ENCODE measurements around the gene CACNA1B.

Gene CACNA1B

DNA sequence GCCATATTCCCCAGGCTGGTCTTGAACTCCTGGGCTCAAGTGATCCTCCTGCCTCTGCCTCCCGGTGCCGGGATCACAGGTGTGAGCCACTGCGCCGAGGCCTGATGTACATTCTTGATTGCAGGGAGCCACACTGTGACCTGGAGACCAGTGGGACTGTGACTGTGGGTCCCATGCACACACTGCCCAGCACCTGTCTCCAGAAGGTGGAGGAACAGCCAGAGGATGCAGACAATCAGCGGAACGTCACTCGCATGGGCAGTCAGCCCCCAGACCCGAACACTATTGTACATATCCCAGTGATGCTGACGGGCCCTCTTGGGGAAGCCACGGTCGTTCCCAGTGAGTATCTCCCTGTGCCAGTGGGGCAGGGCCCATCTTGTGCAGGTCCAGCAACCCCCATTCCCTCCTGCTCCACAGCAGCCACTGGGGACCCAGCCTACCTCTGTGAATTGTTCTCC is 147.3 kb downstream of the CACNA1B start:
- peaks cover 7 to 31% of the 10 kb centered on the region in 2 donors for H3K27me3 ChIP-seq (ENCODE audit: control insufficient read depth in 1 of 2, insufficient read depth in 2 of 2, low read length in 2 of 2)
- H3K4me3 ChIP-seq (ENCODE audit: low read depth in 1 of 2, low read length in 2 of 2) = no peak overlapping the region
- no peaks in the 10 kb centered on the region for H3K9me3 ChIP-seq (ENCODE audit: low read length)
- no peak overlapping the region for H3K9ac ChIP-seq (ENCODE audit: low read length)
- no peak overlapping the region for H3K27ac ChIP-seq (ENCODE audit: low read depth, low read length)
- H3K36me3 ChIP-seq (ENCODE audit: insufficient read depth, low read length) = no peaks in the 10 kb centered on the region
- H3K4me1 ChIP-seq (ENCODE audit: insufficient read depth, low read length) = no peaks in the 10 kb centered on the region

DNA sequence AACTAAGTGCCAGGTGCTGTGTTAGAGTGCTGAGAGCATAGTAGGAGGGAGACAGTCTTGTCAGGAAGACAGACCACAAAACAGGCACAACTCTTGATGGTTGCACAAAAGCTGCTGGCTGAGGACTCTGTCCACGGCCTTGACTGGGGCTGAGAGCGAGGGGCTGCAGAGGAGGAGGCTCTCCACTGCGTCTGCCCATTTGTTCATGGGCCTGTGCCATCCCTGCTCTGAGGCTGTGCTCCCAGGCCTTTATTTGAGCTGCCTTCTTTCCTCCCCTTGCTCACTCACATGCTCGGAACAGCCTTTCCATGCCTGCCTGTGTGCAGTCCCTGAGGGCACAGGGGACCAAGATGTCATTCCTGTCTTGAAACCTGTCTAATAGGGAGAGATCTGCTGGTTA is 147.8 kb downstream of the CACNA1B start:
- Histone ChIP-seq H3K4me3 (ENCODE audit: low read depth in 1 of 2, low read length in 2 of 2) (no peak overlapping the region), H3K27ac (ENCODE audit: low read depth, low read length) (no peak overlapping the region), H3K9ac (ENCODE audit: low read length) (no peak overlapping the region), H3K27me3 (ENCODE audit: control insufficient read depth in 1 of 2, insufficient read depth in 2 of 2, low read length in 2 of 2) (peaks cover 7 to 31% of the 10 kb centered on the region in 2 donors), H3K4me1 (ENCODE audit: insufficient read depth, low read length) (no peaks in the 10 kb centered on the region), H3K36me3 (ENCODE audit: insufficient read depth, low read length) (no peaks in the 10 kb centered on the region), H3K9me3 (ENCODE audit: low read length) (no peaks in the 10 kb centered on the region)

DNA sequence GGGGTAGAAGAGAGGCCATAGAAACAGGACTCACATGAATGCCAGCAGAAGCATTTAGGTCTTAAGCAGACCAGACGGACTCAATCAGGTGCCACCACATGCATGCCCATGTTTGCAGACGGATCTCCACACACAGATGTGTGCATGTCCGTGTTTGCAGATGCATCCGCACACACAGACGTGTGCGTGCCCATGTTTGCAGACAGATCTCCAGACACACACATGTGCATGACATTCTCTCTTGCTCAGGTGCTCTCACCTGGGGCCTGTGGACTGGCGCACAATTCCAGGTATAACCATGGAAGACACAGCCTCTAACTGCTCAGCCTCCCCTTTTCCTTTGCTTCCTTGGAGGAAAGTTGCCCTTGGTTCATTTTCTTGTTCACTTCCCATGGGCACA is 148.3 kb downstream of the CACNA1B start:
- Histone ChIP-seq H3K27ac (ENCODE audit: low read depth, low read length) (no peak overlapping the region), H3K4me1 (ENCODE audit: insufficient read depth, low read length) (no peaks in the 10 kb centered on the region), H3K9me3 (ENCODE audit: low read length) (no peaks in the 10 kb centered on the region), H3K36me3 (ENCODE audit: insufficient read depth, low read length) (no peaks in the 10 kb centered on the region), H3K4me3 (ENCODE audit: low read depth in 1 of 2, low read length in 2 of 2) (no peak overlapping the region), H3K9ac (ENCODE audit: low read length) (no peak overlapping the region), H3K27me3 (ENCODE audit: control insufficient read depth in 1 of 2, insufficient read depth in 2 of 2, low read length in 2 of 2) (peaks cover 7 to 30% of the 10 kb centered on the region in 2 donors)

DNA sequence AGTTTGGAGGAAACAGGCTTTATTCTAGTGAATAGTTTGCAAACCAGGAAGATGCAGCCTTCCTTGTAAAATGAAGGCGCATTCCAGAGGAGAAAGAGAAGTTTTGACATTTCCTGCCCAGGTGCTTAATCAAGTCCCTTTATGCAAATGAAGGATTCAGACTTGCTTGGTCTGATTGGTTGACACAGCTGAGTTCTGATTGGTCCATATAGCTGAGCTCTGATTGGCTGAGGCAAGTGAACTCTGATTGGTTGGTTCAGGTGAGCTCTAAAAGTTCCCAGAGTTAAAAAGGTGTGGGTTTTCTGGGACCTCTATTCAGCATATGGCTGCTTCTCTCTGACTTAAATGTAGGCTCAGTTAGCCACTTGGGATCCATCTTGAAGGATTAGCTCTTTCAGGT is 151.0 kb downstream of the CACNA1B start:
- H3K36me3 ChIP-seq (ENCODE audit: insufficient read depth, low read length) = no peaks in the 10 kb centered on the region
- H3K27me3 ChIP-seq (ENCODE audit: control insufficient read depth in 1 of 2, insufficient read depth in 2 of 2, low read length in 2 of 2) = peaks cover 0 to 7% of the 10 kb centered on the region in 2 donors
- no peaks in the 10 kb centered on the region for H3K4me1 ChIP-seq (ENCODE audit: insufficient read depth, low read length)
- no peak overlapping the region for H3K9ac ChIP-seq (ENCODE audit: low read length)
- H3K4me3 ChIP-seq (ENCODE audit: low read depth in 1 of 2, low read length in 2 of 2) = no peak overlapping the region
- H3K9me3 ChIP-seq (ENCODE audit: low read length) = no peaks in the 10 kb centered on the region
- no peak overlapping the region for H3K27ac ChIP-seq (ENCODE audit: low read depth, low read length)

DNA sequence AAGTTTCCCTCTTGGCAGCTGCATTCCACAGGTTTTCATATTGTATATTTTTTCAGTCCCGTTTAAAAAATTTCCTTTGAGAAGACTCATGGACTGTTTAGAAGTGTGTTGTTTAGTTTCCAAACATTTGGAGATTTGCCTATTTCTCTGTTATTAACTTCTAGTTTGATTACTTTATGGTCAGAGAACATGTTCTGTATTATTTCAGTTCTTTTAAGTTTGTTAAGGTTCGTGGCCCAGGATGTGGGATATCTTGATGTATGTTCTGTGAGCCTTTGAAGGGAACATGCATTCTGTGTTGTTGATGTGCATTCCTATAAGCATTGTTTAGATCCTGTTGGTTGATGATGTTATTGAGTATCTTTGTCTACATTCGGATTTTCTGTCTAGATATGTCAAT is 153.6 kb downstream of the CACNA1B start:
- no peaks in the 10 kb centered on the region for H3K27me3 ChIP-seq (ENCODE audit: control insufficient read depth in 1 of 2, insufficient read depth in 2 of 2, low read length in 2 of 2)

DNA sequence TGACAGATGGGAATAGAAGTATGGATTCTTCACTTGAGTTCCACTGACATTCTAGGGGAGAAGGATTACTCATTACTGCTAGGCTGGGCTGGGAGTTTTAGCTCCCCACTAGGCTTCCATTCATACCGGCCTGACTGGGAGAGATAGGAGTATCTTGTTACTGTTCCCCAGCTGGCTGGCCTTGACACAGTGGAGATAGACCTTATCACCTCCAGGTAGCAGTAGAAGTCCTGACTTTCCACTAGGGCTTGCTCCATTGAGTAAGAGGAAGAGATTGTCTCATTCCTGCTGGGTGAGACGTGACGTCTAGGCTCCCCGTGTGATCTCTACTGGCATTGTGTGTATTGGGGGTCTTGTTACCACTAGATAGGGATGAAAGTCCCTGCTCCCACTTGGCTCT is 156.4 kb downstream of the CACNA1B start:
- Histone ChIP-seq H3K4me3 (ENCODE audit: low read depth in 1 of 2, low read length in 2 of 2) (no peak overlapping the region), H3K27me3 (ENCODE audit: control insufficient read depth in 1 of 2, insufficient read depth in 2 of 2, low read length in 2 of 2) (no peaks in the 10 kb centered on the region), H3K9me3 (ENCODE audit: low read length) (no peaks in the 10 kb centered on the region), H3K36me3 (ENCODE audit: insufficient read depth, low read length) (no peaks in the 10 kb centered on the region), H3K9ac (ENCODE audit: low read length) (no peak overlapping the region), H3K4me1 (ENCODE audit: insufficient read depth, low read length) (no peaks in the 10 kb centered on the region), H3K27ac (ENCODE audit: low read depth, low read length) (no peak overlapping the region)

More for the DNA sequence above, 153.6 kb downstream of the CACNA1B start:
- no peak overlapping the region for H3K4me3 ChIP-seq (ENCODE audit: low read depth in 1 of 2, low read length in 2 of 2)
- no peaks in the 10 kb centered on the region for H3K4me1 ChIP-seq (ENCODE audit: insufficient read depth, low read length)
- H3K36me3 ChIP-seq (ENCODE audit: insufficient read depth, low read length) = no peaks in the 10 kb centered on the region
- no peak overlapping the region for H3K27ac ChIP-seq (ENCODE audit: low read depth, low read length)
- H3K9me3 ChIP-seq (ENCODE audit: low read length) = no peaks in the 10 kb centered on the region
- no peak overlapping the region for H3K9ac ChIP-seq (ENCODE audit: low read length)

DNA sequence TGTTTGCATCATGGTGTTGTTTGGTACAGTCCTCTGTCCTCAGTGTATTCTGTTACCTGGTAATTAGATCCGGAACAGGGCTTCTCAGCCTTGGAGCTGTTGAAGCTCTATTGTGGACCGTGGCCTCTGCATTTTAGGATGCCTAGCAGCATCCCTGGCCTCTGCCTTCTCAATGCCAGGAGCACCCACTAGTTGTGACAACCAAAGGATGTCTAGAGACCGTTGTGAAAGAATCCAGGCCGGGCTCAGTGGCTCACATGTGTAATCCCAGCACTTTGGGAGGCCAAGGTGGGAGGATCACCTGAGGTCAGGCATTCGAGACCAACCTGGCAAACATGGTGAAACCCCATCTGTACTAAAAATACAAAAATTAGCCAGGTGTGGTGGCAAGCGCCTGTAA is 159.6 kb downstream of the CACNA1B start:
- H3K36me3 ChIP-seq (ENCODE audit: insufficient read depth, low read length) = no peaks in the 10 kb centered on the region
- no peaks in the 10 kb centered on the region for H3K4me1 ChIP-seq (ENCODE audit: insufficient read depth, low read length)
- no peaks in the 10 kb centered on the region for H3K27me3 ChIP-seq (ENCODE audit: control insufficient read depth in 1 of 2, insufficient read depth in 2 of 2, low read length in 2 of 2)
- no peak overlapping the region for H3K4me3 ChIP-seq (ENCODE audit: low read depth in 1 of 2, low read length in 2 of 2)
- no peak overlapping the region for H3K9ac ChIP-seq (ENCODE audit: low read length)
- H3K9me3 ChIP-seq (ENCODE audit: low read length) = no peaks in the 10 kb centered on the region
- no peak overlapping the region for H3K27ac ChIP-seq (ENCODE audit: low read depth, low read length)

DNA sequence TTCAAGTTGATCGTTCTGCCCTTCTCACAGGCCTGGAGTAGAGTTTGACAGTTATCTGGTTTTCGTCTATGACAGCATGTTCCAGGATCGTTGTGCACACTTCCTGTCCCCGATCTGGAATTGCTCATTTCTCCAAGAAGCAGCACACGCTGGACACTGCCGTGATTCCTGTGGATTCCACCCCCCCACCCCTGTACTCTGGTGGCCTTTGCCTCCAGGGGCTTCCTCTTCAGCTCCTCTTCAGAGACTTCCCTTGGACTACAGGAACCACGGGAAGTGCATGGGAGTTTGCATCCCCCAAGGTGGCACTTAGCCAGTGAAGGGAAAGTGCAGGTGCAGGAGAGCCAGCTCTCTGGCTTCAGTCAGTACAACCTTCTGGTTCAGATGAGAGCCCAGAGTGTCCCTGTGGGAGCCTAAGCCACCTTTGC is 160.7 kb downstream of the CACNA1B start:
- no peaks in the 10 kb centered on the region for H3K27me3 ChIP-seq (ENCODE audit: control insufficient read depth in 1 of 2, insufficient read depth in 2 of 2, low read length in 2 of 2)
- no peak overlapping the region for H3K27ac ChIP-seq (ENCODE audit: low read depth, low read length)
- no peak overlapping the region for H3K4me3 ChIP-seq (ENCODE audit: low read depth in 1 of 2, low read length in 2 of 2)
- no peaks in the 10 kb centered on the region for H3K9me3 ChIP-seq (ENCODE audit: low read length)
- H3K36me3 ChIP-seq (ENCODE audit: insufficient read depth, low read length) = no peaks in the 10 kb centered on the region
- no peaks in the 10 kb centered on the region for H3K4me1 ChIP-seq (ENCODE audit: insufficient read depth, low read length)
- no peak overlapping the region for H3K9ac ChIP-seq (ENCODE audit: low read length)

DNA sequence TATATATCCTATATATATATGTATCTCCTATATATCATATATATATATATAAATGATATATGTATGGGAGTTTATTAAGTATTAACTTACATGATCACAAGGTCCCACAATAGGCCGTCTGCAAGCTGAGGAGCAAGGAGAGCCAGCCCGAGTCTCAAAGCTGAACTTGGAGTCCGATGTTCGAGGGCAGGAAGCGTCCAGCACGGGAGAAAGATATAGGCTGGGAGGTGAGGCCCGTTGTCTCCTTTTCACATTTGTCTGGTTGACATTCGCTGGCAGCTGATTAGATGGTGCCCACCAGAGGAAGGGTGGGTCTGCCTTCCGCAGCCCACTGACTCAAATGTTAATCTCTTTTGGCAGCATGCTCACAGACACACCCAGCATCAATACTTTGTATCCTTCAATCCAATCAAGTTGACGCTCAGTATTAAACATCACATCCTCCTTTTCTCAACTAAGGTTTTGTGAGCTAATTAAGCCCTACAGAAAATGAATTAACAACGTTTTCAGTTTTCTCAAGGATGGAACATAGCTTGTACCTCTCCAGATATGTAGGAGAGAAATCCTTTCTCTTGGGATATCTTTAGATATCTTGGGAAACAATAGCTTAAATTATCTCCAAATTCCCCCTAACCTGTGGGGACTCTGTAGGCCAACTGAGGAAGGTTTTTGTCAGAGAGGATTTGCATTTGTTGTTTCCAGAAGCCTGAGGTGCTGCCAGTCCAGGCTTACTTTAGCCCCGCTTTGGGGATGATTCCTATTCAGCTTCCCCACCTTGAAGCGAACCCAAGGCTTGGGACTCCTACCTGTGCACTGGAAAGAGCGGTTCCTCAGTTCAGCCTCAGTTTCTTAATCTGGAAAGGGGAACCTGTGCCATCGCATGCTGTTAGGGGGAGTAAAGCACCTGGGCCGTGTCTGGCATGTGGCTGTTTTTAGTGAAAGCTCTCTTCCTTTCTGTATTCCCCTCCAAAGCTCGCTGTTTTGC is 163.2 kb downstream of the CACNA1B start:
- H3K27me3 ChIP-seq (ENCODE audit: control insufficient read depth in 1 of 2, insufficient read depth in 2 of 2, low read length in 2 of 2) = no peaks in the 10 kb centered on the region
- H3K4me1 ChIP-seq (ENCODE audit: insufficient read depth, low read length) = no peaks in the 10 kb centered on the region
- no peak overlapping the region for H3K4me3 ChIP-seq (ENCODE audit: low read depth in 1 of 2, low read length in 2 of 2)

DNA sequence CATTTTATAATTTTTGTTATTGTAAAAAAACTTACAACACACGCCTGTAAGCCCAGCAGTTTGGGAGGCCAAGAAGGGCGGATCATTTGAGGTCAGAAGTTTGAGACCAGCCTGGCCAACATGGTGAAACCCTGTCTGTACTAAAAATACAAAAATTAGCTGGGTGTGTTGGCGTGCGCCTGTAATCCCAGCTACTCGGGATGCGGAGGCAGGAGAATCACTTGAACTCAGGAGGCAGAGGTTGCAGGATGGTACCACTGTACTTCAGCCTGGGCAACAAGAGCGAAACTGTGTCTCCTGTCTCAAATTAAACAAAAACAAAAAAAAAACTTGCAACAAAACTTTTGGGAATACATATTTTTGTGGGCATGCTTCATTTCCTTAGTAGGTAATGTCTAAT is 164.6 kb downstream of the CACNA1B start:
- Histone ChIP-seq H3K36me3 (ENCODE audit: insufficient read depth, low read length) (no peaks in the 10 kb centered on the region), H3K9ac (ENCODE audit: low read length) (no peak overlapping the region), H3K4me3 (ENCODE audit: low read depth in 1 of 2, low read length in 2 of 2) (no peak overlapping the region), H3K9me3 (ENCODE audit: low read length) (no peaks in the 10 kb centered on the region), H3K27me3 (ENCODE audit: control insufficient read depth in 1 of 2, insufficient read depth in 2 of 2, low read length in 2 of 2) (no peaks in the 10 kb centered on the region), H3K4me1 (ENCODE audit: insufficient read depth, low read length) (no peaks in the 10 kb centered on the region), H3K27ac (ENCODE audit: low read depth, low read length) (no peak overlapping the region)

More for the DNA sequence above, 163.2 kb downstream of the CACNA1B start:
- Histone ChIP-seq H3K36me3 (ENCODE audit: insufficient read depth, low read length) (no peaks in the 10 kb centered on the region), H3K9me3 (ENCODE audit: low read length) (no peaks in the 10 kb centered on the region), H3K27ac (ENCODE audit: low read depth, low read length) (no peak overlapping the region), H3K9ac (ENCODE audit: low read length) (no peak overlapping the region)

DNA sequence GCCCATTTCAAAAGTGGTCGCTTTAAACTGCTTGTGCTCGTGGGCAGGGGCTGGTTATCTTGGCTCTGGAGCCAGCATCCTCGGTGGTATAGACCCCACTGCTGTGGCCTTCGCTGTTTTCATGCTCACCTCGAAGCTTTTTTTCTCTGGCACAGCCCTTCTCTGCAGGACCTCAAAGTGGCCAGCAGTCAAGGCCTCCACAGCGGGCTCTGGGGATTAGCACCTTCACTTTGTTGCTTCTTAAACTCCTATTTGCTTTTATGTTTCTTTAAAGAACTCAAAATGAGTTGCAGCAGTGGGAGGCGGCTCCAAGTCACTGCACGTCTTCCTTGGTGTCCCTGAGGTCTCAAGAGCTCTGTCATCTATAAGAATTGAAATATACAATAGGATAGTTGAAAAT is 165.1 kb downstream of the CACNA1B start:
- H3K9me3 ChIP-seq (ENCODE audit: low read length) = no peaks in the 10 kb centered on the region
- H3K27ac ChIP-seq (ENCODE audit: low read depth, low read length) = no peak overlapping the region
- no peak overlapping the region for H3K9ac ChIP-seq (ENCODE audit: low read length)
- no peaks in the 10 kb centered on the region for H3K36me3 ChIP-seq (ENCODE audit: insufficient read depth, low read length)
- no peaks in the 10 kb centered on the region for H3K4me1 ChIP-seq (ENCODE audit: insufficient read depth, low read length)
- no peak overlapping the region for H3K4me3 ChIP-seq (ENCODE audit: low read depth in 1 of 2, low read length in 2 of 2)
- H3K27me3 ChIP-seq (ENCODE audit: control insufficient read depth in 1 of 2, insufficient read depth in 2 of 2, low read length in 2 of 2) = no peaks in the 10 kb centered on the region

DNA sequence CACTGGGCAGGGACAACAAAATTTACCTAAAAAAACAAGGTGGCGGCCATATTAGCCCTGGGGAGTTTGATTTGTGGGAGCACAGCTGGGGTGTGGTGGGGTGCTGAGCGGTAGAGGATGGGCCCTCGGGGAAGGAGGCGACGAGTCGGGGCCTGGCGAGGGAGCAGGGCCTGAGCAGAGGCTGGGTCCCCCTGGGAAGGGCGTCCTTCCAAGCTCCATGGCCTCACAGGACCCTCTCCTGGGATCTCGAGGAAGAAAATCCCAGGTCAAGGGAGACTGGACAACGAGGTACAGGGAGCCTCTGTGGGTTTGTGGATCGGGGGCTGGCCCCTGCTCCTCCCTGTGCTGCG is 165.5 kb downstream of the CACNA1B start:
- Histone ChIP-seq H3K4me1 (ENCODE audit: insufficient read depth, low read length) (no peaks in the 10 kb centered on the region), H3K9me3 (ENCODE audit: low read length) (no peaks in the 10 kb centered on the region), H3K36me3 (ENCODE audit: insufficient read depth, low read length) (no peaks in the 10 kb centered on the region), H3K9ac (ENCODE audit: low read length) (no peak overlapping the region), H3K4me3 (ENCODE audit: low read depth in 1 of 2, low read length in 2 of 2) (no peak overlapping the region), H3K27ac (ENCODE audit: low read depth, low read length) (no peak overlapping the region), H3K27me3 (ENCODE audit: control insufficient read depth in 1 of 2, insufficient read depth in 2 of 2, low read length in 2 of 2) (no peaks in the 10 kb centered on the region)
